Adrenal gland (tissue), 12 donors: ENCODE data around the gene ATF5. TPM values are rescaled to one million over a fixed set of nuclear protein-coding genes. Genes with fewer than 3 reads are reported as not detected.

Experiments
- DNase-seq, 7 donors: peaks; one replicate each; pipeline ENCODE4 v3.0.0-alpha.2; 2019 to 2020
- H3K27ac ChIP-seq, 5 donors: fragments of 200-600 bp; sonication (generic) in 4 of 5; 1 replicate in 3 of 5; 2 replicates in 2 of 5; pipeline versions ENCODE4 v1.5.1 to v1.8.0; 2016 to 2020; ENCODE audit warnings: mild to moderate bottlenecking in 1 of 5
- H3K27me3 ChIP-seq: fragments of 200-600 bp; 2 replicates; pipeline ENCODE4 v1.8.0; 2021
- H3K36me3 ChIP-seq, 2 donors: fragments of 200-600 bp; replicated peaks in 1 of 2; 1 replicate in 1 of 2; 2 replicates in 1 of 2; pipeline versions ENCODE4 v1.5.1 to v1.8.0; 2018 to 2022
- H3K4me1 ChIP-seq, 2 donors: fragments of 200-600 bp; replicated peaks in 1 of 2; 1 replicate in 1 of 2; 2 replicates in 1 of 2; pipeline versions ENCODE4 v1.5.1 to v1.8.0; 2018 to 2021
- H3K4me3 ChIP-seq, 4 donors: fragments of 200-600 bp; sonication (generic) in 3 of 4; one replicate each; pipeline ENCODE4 v1.5.1; 2016 to 2018
- H3K9me3 ChIP-seq, 3 donors: fragments of 200-600 bp; sonication (generic) in 1 of 3; replicated peaks in 1 of 3; 1 replicate in 2 of 3; 2 replicates in 1 of 3; pipeline versions ENCODE4 v1.5.1 to v1.8.0; 2016 to 2021
- CTCF ChIP-seq, 6 experiments: fragments of 450-650 bp in 4 of 6; fragments of 200-600 bp in 2 of 6; sonication (generic) in 1 of 6; IDR thresholded peaks; 1 replicate in 5 of 6; 2 replicates in 1 of 6; pipeline versions ENCODE4 v1.5.1 to v1.8.0; 2016 to 2021; ENCODE audit warnings: antibody characterized with exemption in 6 of 6, mild to moderate bottlenecking in 2 of 6, moderate library complexity in 1 of 6
- POLR2A ChIP-seq, 2 donors: fragments of 450-650 bp; IDR thresholded peaks; one replicate each; pipeline ENCODE4 v1.6.1; 2017; ENCODE audit warnings: antibody characterized with exemption in 2 of 2, mild to moderate bottlenecking in 2 of 2, moderate library complexity in 1 of 2
- WGBS, 4 donors: extraction: QIAGEN DNeasy Blood & Tissue Kit in 2 of 4; methylation state at CpG; one replicate each; pipeline versions ENCODE4 v1.1.5 to v1.1.7; 2013 to 2017; 5-methylcytosine and 5-hydroxymethylcytosine counted together
- intact Hi-C, 2 donors: fragments of 100-400 bp; cut with DNase I; formaldehyde crosslinking; loops; one replicate each; pipeline versions ENCODE4 v1.14.1 to v1.15.0; 2022 to 2023
- polyA plus RNA-seq, 3 donors: library from polyadenylated mRNA; stranded (reverse); fragments of 200-250 nt in 2 of 3; fragments of 350-450 nt in 1 of 3; fragmentation: Illumina TruSeq in 1 of 3; extraction: RNeasy Lipid Tissue Mini Kit (QIAGEN cat#74804) in 1 of 3; gene quantifications; one replicate each; pipeline ENCODE4 v1.2.3, GENCODE V29; 2013 to 2014
- total RNA-seq, 9 donors: library from RNA; depleted of rRNA in 4 of 9; stranded (reverse); fragments of >200 nt in 4 of 9; fragments of 120-200 nt in 1 of 9; fragmentation: NEBNext Ultra II Directional in 1 of 9; extraction: Animal tissue kit (Norgen Biotek cat#: 25700) in 1 of 9; gene quantifications; one replicate each; pipeline versions ENCODE4 v1.1.0 to v1.2.4, GENCODE V29; 2013 to 2023
- donor health status: healthy with polysubstance abuse.
- donor health status: Bipolar disorder and iron deficiency.
- donor health status: DM: yes; HTN: yes; CAD: no.
- donor health status: DM: no; HTN: no; CAD: no.
- donor health status: DM: no; HTN: no; CAD: no.
- donor health status: DM: yes; HTN: yes; CAD: no.

The ATF5 gene
- total and polyA plus RNA-seq, 12 donors, result 14.3 to 114 (median 62.2) TPM

GRCh38 chr19:49916839-49917733, 11.9 kb upstream of the ATF5 start:
- H3K36me3 ChIP-seq, result peaks cover 0 to 11% of the 10 kb centered on the region in 2 donors
- no peak for TF ChIP-seq POLR2A (IDR thresholded peaks at IDR 0.05)
- TF ChIP-seq CTCF (IDR thresholded peaks at IDR 0.05), result peak in 3 of 6 experiments; percentile 10 to 22 (median 14)
- peak overlapping the region in 1 of 5 donors; percentile 40 for H3K27ac ChIP-seq
- intact Hi-C loops, result no loop called here
- H3K4me3 ChIP-seq, result no peak overlapping the region
- peaks cover 0 to 5% of the 10 kb centered on the region in 2 donors for H3K4me1 ChIP-seq
- peak in 1 of 7 donors; percentile 6 for DNase-seq
- 76 to 85% (median 80%) methylated on average over 17 to 21 of the region's 21 CpGs for WGBS, 4 donors
- no peaks in the 10 kb centered on the region for H3K9me3 ChIP-seq
- H3K27me3 ChIP-seq, result no peaks in the 10 kb centered on the region

GRCh38 chr19:49918089-49918488, 10.9 kb upstream of the ATF5 start:
- TF ChIP-seq CTCF (IDR thresholded peaks at IDR 0.05) (no peak), POLR2A (IDR thresholded peaks at IDR 0.05) (no peak)
- Histone ChIP-seq H3K4me1 (peaks cover 5 to 15% of the 10 kb centered on the region in 2 donors), H3K27ac (no peak overlapping the region), H3K36me3 (peaks cover 0 to 14% of the 10 kb centered on the region in 2 donors), H3K4me3 (no peak overlapping the region), H3K9me3 (no peaks in the 10 kb centered on the region), H3K27me3 (no peaks in the 10 kb centered on the region)
- 90 to 94% (median 92%) methylated on average over 8 of the region's 8 CpGs for WGBS, 4 donors
- intact Hi-C loops, result no loop called here
- no peak for DNase-seq

DNA sequence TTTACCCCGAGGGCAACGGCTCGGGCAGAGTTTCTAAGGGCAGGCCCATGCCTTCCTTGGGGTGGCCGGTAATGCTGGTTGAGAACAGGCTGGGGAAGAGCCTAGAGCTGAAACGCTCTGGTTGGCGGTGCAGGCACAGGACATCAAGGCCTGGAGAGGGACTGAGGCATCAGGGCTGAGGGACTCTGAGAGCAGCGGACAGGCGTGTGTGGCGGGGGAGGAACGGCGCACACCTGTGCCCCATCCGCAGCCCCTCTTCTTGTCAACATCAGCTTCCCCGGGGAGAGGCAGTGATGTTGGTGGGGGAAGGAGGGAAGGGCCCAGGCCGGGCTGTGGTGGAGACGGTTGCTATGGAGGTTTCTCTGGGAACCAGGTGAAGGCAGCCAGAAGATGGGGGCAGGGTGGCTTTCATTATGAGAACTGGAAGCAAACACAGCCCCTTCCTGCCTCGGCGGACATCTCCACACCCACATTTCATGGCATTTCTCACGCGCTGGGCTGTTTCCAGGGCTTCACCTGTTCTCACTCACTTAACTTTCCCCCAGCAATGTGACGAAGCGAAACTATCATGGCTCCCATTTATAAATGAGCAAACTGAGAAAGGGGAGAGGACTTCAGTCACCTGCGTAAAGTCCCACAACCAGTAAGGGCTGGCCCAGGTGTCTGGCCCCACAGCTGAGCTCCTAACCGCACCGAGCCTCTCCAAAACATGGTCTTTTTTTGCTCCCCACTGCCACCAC, 8.2 kb upstream of the ATF5 start:
- H3K4me1 ChIP-seq, result peaks cover 11 to 24% of the 10 kb centered on the region in 2 donors
- intact Hi-C loops, result no loop called here
- peaks cover 0 to 24% of the 10 kb centered on the region in 2 donors for H3K36me3 ChIP-seq
- WGBS, 4 donors, result 93 to 96% (median 95%) methylated on average over 24 of the region's 24 CpGs
- no peak for DNase-seq
- TF ChIP-seq CTCF (IDR thresholded peaks at IDR 0.05) (no peak), POLR2A (IDR thresholded peaks at IDR 0.05) (no peak)
- no peak overlapping the region for H3K27ac ChIP-seq
- H3K4me3 ChIP-seq, result no peak overlapping the region
- no peaks in the 10 kb centered on the region for H3K9me3 ChIP-seq
- no peaks in the 10 kb centered on the region for H3K27me3 ChIP-seq
